Measurements from ENCODE around the gene ADM5.

The ADM5 gene

GRCh38 chr19:49662011-49662410 lies 27.4 kb upstream of the ADM5 start:
- Histone ChIP-seq H3K27me3 (replicated peaks; ENCODE audit: control insufficient read depth, insufficient read depth, low read length) (no peaks in the 10 kb centered on the region), H3K4me3 (replicated peaks; ENCODE audit: low read depth, low read length) (no peak overlapping the region), H3K36me3 (ENCODE audit: control insufficient read depth, insufficient read depth, low read length) (peaks cover 51% of the 10 kb centered on the region)
- no peak for TF ChIP-seq CTCF (IDR thresholded peaks at IDR 0.05; ENCODE audit: insufficient read depth, low read length, poor library complexity, severe bottlenecking)
- DNase-seq (ENCODE audit: extremely low read depth, insufficient read length) = no peak

GRCh38 chr19:49663224-49663623 lies 26.2 kb upstream of the ADM5 start:
- H3K36me3 ChIP-seq (ENCODE audit: control insufficient read depth, insufficient read depth, low read length) = peaks cover 43% of the 10 kb centered on the region
- H3K4me3 ChIP-seq (replicated peaks; ENCODE audit: low read depth, low read length) = peak overlapping the region; percentile 25
- no peak for TF ChIP-seq CTCF (IDR thresholded peaks at IDR 0.05; ENCODE audit: insufficient read depth, low read length, poor library complexity, severe bottlenecking)
- no peaks in the 10 kb centered on the region for H3K27me3 ChIP-seq (replicated peaks; ENCODE audit: control insufficient read depth, insufficient read depth, low read length)
- no peak for DNase-seq (ENCODE audit: extremely low read depth, insufficient read length)

- Histone ChIP-seq H3K4me3 (replicated peaks; ENCODE audit: low read depth, low read length) (peak overlapping the region; percentile 72), H3K27me3 (replicated peaks; ENCODE audit: control insufficient read depth, insufficient read depth, low read length) (no peaks in the 10 kb centered on the region), H3K36me3 (ENCODE audit: control insufficient read depth, insufficient read depth, low read length) (peaks cover 34% of the 10 kb centered on the region)
- peak; percentile 84 for DNase-seq (ENCODE audit: extremely low read depth, insufficient read length)
- TF ChIP-seq CTCF (IDR thresholded peaks at IDR 0.05; ENCODE audit: insufficient read depth, low read length, poor library complexity, severe bottlenecking) = peak; percentile 5
Observed at GRCh38 chr19:49664171-49665035, 25.0 kb upstream of the ADM5 start.

GRCh38 chr19:49665036-49665350 lies 24.4 kb upstream of the ADM5 start:
- Histone ChIP-seq H3K36me3 (ENCODE audit: control insufficient read depth, insufficient read depth, low read length) (peaks cover 32% of the 10 kb centered on the region), H3K4me3 (replicated peaks; ENCODE audit: low read depth, low read length) (peak overlapping the region; percentile 72), H3K27me3 (replicated peaks; ENCODE audit: control insufficient read depth, insufficient read depth, low read length) (no peaks in the 10 kb centered on the region)
- TF ChIP-seq CTCF (IDR thresholded peaks at IDR 0.05; ENCODE audit: insufficient read depth, low read length, poor library complexity, severe bottlenecking) = no peak
- DNase-seq (ENCODE audit: extremely low read depth, insufficient read length) = no peak

- no peaks in the 10 kb centered on the region for H3K27me3 ChIP-seq (replicated peaks; ENCODE audit: control insufficient read depth, insufficient read depth, low read length)
- H3K36me3 ChIP-seq (ENCODE audit: control insufficient read depth, insufficient read depth, low read length) = peaks cover 27% of the 10 kb centered on the region
- no peak for TF ChIP-seq CTCF (IDR thresholded peaks at IDR 0.05; ENCODE audit: insufficient read depth, low read length, poor library complexity, severe bottlenecking)
- peak within 1 kb of the TSS; percentile 72 for H3K4me3 ChIP-seq (replicated peaks; ENCODE audit: low read depth, low read length)
- peak; percentile 95 for DNase-seq (ENCODE audit: extremely low read depth, insufficient read length)
Observed at GRCh38 chr19:49665351-49666119, 23.9 kb upstream of the ADM5 start, which contains the start of the genes BCL2L12 and IRF3. BCL2L12 (plus strand) TSS chr19:49665933; CDS start chr19:49666693, 760 bp downstream. IRF3 (minus strand) TSS chr19:49665857; CDS start chr19:49664838, 1,019 bp downstream.
